ENCODE measurements around the gene ATP10A.
A peak's percentile ranks its signal among the peaks of the same experiment; 100 is the strongest.

The ATP10A gene

GRCh38 chr15:25797035-25797434, 66.1 kb downstream of the ATP10A start:
- no peak for FAIRE-seq
- DNase-seq (ENCODE audit: low spot score): no peak

DNA sequence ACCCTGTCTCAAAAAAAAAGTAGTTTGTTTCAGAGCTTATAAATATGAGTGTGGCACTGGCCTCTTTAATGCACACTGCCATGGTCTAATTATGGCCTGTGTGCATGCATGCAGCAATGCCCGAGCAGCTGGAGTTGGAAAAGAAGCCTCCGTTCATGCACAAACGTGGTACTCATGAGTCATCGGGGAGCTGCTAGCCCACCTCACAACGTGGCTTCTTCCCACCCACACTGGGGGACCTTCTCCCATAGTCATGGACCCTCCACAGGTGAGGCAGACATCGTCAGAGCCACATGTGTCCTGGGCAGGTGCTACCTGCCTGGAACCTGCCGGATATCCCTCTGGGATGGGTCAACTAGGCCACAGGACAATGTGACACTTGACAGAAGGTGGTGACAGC, 66.7 kb downstream of the ATP10A start:
- FAIRE-seq (no peak), DNase-seq (ENCODE audit: low spot score) (no peak)

GRCh38 chr15:25795712-25796111, 67.4 kb downstream of the ATP10A start:
- FAIRE-seq: no peak
- DNase-seq (ENCODE audit: low spot score): no peak

DNA sequence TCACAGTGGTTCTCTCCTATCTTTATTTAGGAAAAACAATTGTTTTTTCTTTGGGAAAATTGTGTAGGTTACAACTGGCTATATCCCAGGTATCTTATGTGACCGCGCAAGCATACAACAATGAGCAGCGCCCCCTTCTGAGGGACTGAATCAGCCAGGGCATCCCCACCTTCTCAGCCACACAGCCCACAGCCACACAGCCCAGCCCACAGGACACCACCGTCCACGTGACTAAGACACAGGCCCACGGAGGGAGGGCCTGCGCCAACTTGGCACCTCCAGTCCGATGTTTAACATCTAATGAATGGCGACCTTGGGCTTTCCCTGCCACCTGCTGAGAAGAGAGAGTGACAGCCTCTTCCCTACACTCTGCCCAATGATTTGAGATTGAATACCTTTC, 68.1 kb downstream of the ATP10A start:
- no peak for FAIRE-seq
- no peak for DNase-seq (ENCODE audit: low spot score)

GRCh38 chr15:25793354-25794050, 69.6 kb downstream of the ATP10A start:
- DNase-seq (ENCODE audit: low spot score) (no peak), FAIRE-seq (no peak)

DNA sequence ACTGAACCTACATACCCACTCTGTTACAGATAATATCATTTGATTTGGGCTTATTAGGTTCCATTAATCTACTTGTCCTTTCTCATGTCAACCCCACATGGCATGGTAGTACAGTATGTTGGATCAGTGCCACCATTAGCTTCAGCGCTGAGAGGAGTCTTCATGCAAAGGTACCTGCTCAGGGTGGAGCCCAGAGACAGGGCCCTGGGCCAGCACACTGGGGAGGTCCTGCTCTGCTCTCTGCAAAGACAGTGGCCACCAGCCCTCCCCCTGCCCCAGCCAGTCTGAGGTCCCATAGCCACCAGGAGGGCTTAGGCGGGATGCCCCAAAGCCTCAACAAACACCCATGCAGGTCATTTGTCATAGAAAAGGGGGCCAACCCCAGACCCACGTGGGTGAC, 71.0 kb downstream of the ATP10A start:
- no peak for FAIRE-seq
- DNase-seq (ENCODE audit: low spot score): no peak

DNA sequence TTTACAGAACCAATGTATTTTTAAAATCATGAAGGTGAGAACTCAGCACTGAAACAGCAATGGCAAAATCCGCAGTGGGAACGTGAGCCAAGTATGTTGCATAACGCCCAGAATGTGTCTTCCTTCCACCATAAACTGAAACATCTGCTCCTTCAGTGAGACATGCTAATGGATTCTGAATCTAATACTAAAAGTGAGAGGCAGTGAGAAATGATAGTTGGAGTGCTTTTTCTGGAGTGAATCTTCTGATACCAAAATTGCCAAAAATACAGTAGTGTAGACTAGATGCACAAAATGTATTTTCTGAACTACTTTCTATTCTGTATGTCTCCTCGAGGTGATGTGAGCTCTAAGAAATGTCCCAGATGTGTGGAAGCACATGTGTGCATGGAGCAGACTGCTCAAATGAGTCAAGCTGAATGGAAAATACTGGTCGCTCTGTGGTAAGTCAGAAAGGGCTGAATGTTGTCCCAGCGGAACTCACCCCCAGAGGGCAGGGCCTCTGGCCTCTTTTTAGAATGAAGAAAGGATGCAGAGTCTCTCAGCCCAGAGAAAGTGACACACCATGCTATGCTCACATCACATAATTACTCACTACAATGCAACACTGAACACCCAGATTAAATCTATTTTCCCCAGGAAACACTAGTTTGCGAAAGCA, 73.0 kb downstream of the ATP10A start:
- DNase-seq (ENCODE audit: low spot score) (peak; percentile 49), FAIRE-seq (no peak)

GRCh38 chr15:25789616-25789999, 73.5 kb downstream of the ATP10A start:
- DNase-seq (ENCODE audit: low spot score) (no peak), FAIRE-seq (no peak)

GRCh38 chr15:25789211-25789610, 73.9 kb downstream of the ATP10A start:
- DNase-seq (ENCODE audit: low spot score): no peak
- no peak for FAIRE-seq

DNA sequence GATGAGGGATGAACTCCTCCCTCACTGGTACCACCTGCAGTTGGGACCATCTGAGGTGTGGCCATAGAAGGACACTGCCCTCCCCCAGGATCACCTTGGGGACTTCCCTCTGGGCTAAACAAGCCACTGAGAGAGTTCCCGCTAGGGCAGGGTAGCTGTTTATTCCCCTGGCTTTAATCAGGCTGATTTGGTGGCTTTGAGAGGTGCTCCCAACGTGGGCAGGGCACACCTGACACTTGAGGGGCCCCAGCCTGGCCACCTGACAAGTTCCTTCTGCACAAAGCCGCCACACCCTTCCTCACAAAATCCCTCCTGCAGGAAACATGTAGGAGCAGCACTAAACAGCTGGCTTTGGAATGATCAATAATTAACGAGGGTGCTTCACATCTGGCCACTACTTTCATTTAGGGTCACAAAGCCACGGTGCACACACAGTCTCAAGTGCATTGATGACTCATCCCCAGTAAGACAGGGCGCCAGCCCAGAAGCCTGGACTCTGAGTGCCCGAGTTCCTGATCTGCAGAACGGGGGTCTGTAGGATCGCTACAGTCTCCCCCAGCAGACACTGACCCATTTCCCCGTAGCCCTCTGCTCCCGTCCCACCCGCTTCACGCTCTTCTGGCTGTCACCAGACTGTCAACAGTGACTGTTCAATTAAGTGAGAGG, 75.1 kb downstream of the ATP10A start:
- FAIRE-seq: no peak
- peak; percentile 36 for DNase-seq (ENCODE audit: low spot score)

DNA sequence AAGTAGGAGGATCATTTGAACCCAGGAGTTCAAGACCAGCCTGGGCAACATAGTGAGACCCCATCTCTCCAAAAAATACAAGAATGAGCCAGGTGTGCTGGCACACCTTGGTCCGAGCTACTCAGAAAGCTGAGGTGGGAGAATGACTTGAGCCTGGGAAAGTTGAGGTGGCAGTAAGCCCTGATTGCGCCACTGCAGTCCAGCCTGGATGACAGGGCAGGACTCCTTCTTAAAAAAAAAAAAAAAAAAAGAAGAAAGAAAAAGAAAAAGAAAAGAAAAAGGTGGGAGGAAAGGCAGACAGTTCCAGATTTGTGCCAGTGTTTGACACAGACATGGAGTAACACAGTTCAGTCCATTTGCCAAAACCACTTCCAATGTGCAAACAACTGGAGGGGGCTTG, 75.7 kb downstream of the ATP10A start:
- FAIRE-seq (no peak), DNase-seq (ENCODE audit: low spot score) (no peak)

GRCh38 chr15:25786040-25786439, 77.1 kb downstream of the ATP10A start:
- DNase-seq (ENCODE audit: low spot score) (no peak), FAIRE-seq (no peak)

DNA sequence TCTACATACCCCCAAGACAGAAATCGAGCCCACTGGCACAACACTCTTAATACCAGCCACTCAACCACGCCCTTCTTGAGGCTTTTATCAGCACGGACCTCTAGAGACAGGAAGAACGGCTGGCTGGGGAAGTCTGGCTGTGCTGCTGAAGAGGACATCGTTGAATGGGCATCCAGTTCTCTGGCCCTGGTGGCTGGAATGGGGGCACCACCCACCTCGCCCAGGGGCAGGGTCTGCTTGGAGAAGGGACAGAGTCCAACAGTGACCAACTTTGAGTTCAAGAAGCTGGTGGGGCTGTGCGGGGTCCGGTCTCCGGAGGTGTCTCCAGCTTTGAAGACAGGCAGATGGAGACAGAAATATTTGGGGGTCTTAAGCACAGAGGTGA, 77.5 kb downstream of the ATP10A start:
- DNase-seq (ENCODE audit: low spot score) (no peak), FAIRE-seq (no peak)

- FAIRE-seq: no peak
These were observed 78.1 kb downstream of the ATP10A start for GRCh38 chr15:25784876-25785640.

DNA sequence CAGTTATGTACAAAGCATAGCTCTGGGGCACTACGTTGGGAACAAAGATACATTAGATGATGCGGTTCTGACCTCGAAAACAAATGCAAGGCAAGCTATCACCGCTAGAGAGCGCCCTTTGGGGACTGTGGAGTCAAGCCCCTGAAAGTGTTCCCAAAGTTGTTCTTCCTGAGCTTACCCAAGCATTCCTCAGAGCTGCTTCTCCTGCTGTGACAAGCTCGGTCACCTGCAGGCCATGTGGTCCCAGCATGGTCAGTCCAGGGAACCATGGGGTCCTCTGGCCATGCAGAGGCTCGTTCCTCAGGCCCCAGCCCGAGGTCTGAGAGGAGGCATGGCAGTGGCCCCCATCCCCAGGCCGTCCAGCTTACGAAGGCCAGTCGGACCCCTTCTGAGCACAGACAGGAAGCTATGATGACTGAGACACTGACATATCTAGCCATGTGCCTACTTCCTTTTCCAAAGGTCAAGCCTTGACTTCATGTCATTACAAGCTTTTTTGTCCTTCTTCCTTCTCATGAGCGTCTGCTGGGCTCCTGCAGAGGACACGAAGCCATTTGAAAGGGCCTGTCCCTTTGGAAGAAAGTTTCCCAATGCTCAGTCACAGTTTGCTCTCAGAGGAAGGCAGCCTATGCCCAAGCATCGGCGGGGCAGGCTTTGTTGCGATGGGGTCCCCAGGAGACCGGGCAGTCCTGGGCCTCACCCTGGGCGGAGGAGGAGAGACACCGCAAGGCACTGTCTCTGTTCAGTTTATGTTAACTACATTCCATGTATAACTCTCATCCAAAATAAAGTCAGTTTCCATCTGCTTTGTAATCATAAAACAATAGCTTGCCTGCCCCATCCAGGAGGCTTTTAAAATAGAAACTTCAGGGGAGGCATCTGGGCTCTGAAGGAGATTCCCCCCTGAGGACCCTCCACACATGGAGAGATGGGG, 79.3 kb downstream of the ATP10A start:
- FAIRE-seq: no peak
- DNase-seq (ENCODE audit: low spot score): no peak

More at GRCh38 chr15:25784876-25785640, 78.1 kb downstream of the ATP10A start:
- DNase-seq (ENCODE audit: low spot score): peak; percentile 80

DNA sequence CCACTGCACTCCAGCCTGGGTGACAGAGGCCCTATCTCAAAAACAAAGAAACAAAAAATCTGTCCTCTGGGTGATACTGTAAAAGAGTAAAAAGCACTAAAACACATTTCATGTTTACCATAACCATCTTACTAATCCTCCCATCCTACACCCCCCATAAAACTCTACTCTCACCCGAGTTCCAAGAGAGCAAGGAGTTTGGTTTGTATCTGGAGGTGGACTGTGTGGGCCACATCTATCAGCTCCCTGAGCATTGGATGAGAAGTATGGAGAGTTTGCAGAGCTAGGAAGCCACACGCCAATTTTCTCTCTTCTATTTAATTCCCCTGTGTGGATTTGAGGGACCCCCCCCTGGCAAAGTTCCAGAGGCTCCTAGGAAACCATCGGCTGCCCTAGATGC, 80.0 kb downstream of the ATP10A start:
- DNase-seq (ENCODE audit: low spot score) (no peak), FAIRE-seq (no peak)

GRCh38 chr15:25780479-25781255, 82.5 kb downstream of the ATP10A start:
- DNase-seq (ENCODE audit: low spot score): no peak
- no peak for FAIRE-seq

DNA sequence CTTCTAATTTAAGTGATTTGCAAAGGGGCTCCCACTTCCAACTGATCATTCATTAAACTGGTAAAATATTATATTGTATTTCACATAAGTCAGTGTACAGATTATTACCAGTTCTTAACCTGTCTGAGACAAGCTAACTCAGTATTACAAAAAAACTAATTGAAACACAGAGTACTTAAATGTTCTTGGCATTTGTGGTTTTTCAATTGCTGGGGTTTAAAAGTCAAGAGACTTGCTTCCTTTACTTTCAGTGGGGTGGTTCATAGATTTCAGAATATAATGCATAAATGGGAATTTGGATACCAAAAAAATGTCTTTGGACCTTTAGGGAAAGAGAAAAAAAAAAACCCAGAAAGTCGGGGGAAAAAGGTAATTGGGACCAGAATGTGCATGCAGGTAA, 85.0 kb downstream of the ATP10A start:
- no peak for FAIRE-seq
- DNase-seq (ENCODE audit: low spot score): no peak

DNA sequence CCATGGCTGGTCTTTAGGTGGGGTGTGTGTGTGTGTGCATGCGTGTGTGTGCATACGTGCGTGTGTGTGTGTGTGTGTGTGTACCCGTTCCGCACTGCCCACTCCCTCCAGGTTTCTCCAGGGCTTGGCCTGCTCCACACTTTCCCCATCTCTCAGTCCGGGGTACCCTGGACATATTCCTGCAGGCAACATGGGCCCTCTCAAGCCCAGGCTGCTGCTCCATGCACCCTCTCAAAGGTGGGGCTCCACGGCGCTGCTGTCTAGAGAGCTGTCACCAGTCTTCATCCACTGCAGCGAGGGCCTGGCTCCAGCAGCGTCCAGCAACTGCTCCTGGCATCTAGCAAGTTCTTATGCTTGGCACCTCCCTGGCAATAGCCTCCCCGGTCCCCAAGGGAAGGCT, 86.1 kb downstream of the ATP10A start:
- no peak for FAIRE-seq
- no peak for DNase-seq (ENCODE audit: low spot score)

GRCh38 chr15:25776071-25776746, 86.9 kb downstream of the ATP10A start:
- DNase-seq (ENCODE audit: low spot score) (no peak), FAIRE-seq (no peak)

Data from RCC 7860 (cell line).